NCI-H2196 (cell line): ENCODE data around the gene PYGB.

ENCODE experiments used
- DNase-seq: peaks from one replicate; lab custom pipeline; 2025; ENCODE audit not compliant: unreplicated experiment; lab: John Stamatoyannopoulos, UW

Gene PYGB

DNA sequence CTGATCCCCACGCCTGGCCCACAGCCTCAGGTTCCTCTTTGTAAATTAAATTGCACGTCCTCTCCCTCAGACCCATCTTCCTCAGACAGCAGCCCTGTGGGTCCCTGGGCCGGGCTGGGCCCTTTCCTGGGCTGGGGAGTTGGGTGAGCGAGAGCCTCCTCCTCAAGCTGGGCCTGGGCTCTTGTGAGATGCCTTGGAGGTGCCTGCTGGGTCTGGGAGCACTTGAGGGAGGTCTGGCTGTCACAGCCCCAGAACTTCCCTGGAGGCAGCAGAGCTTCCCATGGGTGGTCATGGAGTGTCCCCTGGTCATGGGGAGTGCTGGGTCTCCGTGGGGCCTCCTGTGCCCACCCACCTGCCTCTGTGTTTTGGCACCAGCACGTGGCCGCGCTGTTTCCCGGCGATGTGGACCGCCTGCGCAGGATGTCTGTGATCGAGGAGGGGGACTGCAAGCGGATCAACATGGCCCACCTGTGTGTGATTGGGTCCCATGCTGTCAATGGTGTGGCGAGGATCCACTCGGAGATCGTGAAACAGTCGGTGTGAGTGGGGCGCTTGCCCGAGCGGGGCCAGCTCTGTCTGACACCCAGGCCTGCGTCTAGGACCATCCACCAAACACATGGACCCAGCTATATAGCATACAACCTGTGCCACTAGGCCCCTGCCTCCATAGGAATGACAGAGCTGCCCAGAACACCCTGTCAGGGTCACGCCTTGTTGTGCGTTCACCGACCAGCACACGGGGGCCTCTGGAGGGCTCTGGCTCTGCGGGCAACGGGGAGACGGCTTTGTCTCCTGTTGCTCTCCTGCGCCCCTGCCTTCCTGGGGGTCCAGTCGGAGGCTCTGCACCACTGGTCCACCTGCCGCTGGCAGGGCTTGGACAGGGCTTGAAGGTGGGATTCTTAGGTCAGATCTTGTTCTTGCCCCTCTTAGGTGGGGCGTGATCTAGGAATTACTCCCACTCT, 33.0 kb downstream of the PYGB start:
- DNase-seq = no peak

GRCh38 chr20:25281541-25281991, 33.7 kb downstream of the PYGB start:
- peak; percentile 90 for DNase-seq

GRCh38 chr20:25282034-25282781, 34.3 kb downstream of the PYGB start:
- peak; percentile 49 for DNase-seq

DNA sequence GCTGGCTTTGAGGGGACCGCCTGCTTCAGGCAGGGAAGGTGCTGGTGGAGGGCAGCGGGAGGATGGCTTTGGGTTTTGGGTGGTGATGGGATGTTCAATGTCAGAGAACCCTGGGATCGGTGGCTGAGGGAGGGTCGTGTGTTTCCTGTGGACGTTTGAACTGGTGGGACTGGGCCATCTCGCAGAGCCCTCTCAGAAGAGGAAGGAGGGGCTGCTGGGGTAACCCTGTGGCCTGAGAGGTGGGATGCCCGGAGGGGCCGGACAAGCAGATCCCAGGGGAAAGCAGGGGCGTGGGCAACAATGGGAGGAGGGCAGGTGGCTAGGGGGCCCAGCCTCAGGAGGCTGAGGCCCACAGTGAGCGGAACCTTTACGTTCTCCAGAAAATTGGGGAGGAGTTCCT, 34.9 kb downstream of the PYGB start:
- DNase-seq = no peak

GRCh38 chr20:25283221-25283951, 35.5 kb downstream of the PYGB start:
- DNase-seq = no peak

GRCh38 chr20:25284131-25284601, 36.3 kb downstream of the PYGB start:
- no peak for DNase-seq

GRCh38 chr20:25285091-25285647, 37.3 kb downstream of the PYGB start:
- no peak for DNase-seq

DNA sequence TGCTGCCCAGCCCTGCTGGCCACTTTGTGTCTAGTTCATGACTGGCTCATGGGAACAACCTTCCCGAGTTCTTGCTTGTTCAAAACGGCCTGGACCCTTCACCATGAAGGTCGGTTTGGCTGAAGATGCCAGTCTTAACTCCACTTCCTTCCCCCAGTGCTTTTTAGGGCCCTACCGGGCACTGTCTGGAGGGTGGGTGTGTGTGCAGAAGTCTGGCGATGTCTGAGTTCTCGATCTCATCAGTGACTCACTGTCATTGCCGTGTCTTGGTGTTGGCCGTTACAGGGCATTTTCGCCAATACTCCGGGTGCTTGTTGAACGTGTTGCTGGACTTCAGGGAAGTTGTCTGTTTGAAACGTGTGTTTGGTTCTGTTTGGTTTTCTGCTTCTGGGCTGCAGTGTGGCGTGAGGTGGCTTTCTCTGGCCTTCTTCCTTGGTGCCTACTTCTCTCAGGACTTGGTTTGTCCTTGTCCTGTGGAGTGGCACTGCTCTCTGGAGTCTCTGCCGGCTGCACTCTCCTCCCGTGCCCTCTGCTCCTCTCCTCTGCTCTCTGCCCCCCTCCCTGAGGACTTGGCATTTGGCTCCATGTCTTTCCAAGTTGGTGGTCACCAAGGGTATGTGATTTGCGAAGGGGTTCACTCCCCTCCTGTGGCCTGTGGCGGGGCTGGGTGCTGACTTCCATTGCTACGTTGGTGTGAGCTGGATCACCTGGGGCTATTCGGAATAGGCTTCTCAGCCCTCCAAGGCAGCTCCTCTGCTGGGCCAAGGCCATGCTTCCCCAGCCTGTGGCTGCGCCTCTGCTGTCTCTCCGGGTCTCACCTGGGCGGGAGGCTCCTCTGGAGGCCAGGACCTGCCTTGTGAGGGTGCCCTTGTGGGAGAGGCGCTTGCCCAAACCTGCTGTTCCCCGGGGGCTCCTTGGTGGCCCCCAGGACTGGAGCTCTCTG, 38.2 kb downstream of the PYGB start:
- no peak for DNase-seq

GRCh38 chr20:25286917-25287316, 39.0 kb downstream of the PYGB start:
- no peak for DNase-seq

DNA sequence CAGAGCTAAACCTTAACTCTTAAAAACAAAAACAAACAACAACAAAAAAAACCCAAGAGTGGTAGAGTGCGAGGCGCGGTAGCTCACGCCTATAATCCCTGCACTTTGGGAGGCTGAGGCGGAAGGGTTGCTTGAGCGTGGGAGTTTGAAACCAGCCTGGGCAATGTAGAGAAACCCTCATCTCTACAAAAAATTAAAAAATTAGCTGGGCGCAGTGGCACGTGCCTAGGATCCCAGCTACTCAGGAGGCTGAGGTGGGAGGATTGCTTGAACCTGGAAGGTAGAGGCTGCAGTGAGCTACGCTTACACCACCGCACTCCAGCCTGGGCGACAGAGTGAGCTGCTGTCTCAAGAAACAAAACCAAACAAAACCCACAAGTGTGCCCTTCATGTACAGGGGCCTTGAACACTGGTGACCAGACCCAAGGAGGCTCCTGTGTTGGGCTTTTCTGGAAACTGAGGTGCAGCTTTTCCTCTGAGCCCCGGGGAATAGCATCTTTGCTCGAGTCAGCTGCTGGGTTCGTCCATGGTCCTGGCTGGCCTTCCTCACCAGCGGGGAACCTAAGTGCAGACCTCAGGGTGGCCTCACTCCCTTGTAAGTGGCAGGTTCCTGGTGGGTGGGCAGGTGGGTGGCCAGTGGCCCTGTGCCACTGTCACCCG, 39.9 kb downstream of the PYGB start:
- no peak for DNase-seq

DNA sequence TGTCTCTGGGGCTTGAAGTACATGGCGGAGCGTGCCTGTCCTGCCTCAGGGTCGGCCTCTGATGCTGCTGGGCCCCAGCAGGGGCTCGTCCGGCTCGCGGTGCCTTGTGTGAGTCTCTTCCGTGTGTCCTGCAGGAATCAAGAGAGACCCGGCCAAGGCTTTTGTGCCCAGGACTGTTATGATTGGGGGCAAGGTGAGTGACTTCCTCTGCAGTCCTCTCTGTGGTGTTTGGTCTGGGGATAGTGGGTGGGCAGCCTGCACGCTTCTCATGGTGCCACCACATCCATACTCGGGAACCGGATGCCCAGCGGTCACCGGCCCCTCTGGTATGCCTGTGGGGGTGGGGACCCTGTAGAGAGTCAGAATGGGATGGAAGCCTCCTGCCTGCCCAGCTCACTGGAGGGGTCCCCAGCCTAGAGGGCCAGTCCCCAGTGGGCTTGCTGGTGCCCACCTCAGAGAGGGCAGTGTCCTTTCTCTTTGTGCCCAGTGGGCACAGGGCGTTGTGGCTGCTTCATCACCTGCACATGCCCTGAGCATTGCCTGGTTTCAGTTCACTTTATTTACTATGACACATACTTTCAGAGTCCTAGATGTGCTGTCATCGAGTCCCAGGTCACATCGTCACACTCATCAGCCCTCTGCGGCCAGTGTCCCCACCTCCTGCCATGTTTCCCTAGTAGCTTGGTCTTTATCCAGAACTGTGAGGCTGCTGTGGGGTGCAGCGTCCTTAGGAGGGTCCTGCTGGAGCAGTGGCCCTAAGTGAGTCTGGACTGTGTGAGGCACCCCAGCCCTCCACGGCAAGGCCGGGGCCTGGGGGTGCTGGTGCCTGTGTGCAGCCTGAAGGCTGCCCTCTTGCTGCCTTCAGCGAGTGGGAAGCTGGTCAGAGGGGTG, 40.7 kb downstream of the PYGB start:
- no peak for DNase-seq

DNA sequence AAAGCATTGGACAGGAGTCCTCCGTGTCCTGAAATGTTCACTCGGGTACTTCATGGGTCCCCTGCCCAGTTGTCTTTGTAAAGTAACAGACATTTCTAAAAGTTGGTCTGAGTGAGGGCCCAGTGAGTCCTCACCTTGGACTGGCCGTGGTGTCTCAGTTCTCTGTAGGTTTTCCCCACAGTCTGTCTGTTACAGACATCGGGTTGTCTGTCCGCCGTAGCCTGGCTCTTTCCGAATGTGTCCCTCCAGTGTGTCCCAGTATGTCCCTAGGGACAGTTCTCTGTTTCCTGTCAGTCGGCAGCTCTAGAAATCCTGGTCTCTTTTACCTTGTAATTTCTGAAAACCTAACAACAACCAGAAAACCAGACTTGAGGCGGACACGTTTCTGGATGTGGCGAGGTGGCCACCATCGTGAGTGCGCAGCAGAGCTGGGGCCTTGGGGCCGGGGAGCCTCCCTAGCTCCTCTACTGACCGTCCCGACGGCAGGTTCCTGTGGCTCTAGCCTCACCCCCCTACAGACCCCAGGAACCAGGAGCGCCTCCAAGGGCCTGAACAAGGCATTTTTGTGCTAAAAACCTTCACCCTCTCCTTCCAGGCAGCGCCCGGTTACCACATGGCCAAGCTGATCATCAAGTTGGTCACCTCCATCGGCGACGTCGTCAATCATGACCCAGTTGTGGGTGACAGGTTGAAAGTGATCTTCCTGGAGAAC, 42.2 kb downstream of the PYGB start:
- no peak for DNase-seq

GRCh38 chr20:25290646-25291431, 43.0 kb downstream of the PYGB start:
- DNase-seq = no peak

GRCh38 chr20:25291432-25292133, 43.7 kb downstream of the PYGB start:
- DNase-seq = no peak

DNA sequence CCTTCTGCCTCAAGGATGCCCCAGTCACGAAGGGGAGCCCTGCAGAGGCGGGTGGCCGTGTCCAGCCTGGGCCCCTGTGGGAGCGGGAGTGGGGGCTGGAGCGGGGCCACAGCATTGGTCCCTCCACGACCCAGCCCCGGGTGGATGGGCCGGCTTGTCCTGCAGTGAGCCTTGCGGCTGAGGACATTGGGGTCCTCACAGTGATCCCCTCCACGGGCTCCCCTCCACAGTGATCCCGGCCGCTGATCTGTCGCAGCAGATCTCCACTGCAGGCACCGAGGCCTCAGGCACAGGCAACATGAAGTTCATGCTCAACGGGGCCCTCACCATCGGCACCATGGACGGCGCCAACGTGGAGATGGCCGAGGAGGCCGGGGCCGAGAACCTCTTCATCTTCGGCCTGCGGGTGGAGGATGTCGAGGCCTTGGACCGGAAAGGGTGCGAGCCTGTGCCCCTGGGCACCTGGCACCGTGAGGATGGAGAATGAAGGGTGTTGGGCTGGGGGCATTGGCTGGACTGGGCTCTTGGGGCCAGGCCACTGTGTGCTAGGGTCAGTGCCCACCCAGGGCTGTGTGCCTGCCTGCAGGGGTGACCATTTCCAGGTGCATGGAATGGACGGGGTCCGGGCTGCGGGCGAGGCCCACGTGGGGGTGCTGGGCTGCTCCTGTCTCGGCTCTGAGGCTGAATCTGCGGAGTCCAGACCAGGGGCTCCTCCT, 44.4 kb downstream of the PYGB start:
- no peak for DNase-seq

- no peak for DNase-seq
Measured at GRCh38 chr20:25293507-25293906, 45.6 kb downstream of the PYGB start.
